GM06990 (cell line): ENCODE data around the gene NXPH1.

Experiments used
- DNase-seq: peaks from one replicate; pipeline ENCODE4 v3.0.0-alpha.2; 2011; ENCODE audit not compliant: insufficient read length; ENCODE audit errors: extremely low read depth
- H3K27me3 ChIP-seq: replicated peaks from 2 replicates; pipeline ENCODE4 v1.6.0; 2011; ENCODE audit warnings: low read length; ENCODE audit not compliant: control insufficient read depth, insufficient read depth
- H3K36me3 ChIP-seq: 2 replicates; pipeline ENCODE4 v1.5.1; 2011; ENCODE audit warnings: low read length; ENCODE audit not compliant: control insufficient read depth, insufficient read depth
- H3K4me3 ChIP-seq: replicated peaks from 2 replicates; pipeline ENCODE4 v1.5.1; 2011; ENCODE audit warnings: low read depth, mild to moderate bottlenecking, control low read depth, low read length
- CTCF ChIP-seq: IDR thresholded peaks from 2 replicates; pipeline ENCODE4 v1.5.1; 2011; ENCODE audit warnings: low read length, control low read depth, mild to moderate bottlenecking, inconsistent platforms; ENCODE audit not compliant: insufficient read depth, poor library complexity, severe bottlenecking

NXPH1 gene

GRCh38 chr7:8592167-8592566 is 158.8 kb downstream of the NXPH1 start:
- H3K4me3 ChIP-seq, result no peak overlapping the region
- TF ChIP-seq CTCF, result no peak
- no peak for DNase-seq
- H3K36me3 ChIP-seq, result no peaks in the 10 kb centered on the region
- no peaks in the 10 kb centered on the region for H3K27me3 ChIP-seq

- Histone ChIP-seq H3K36me3 (no peaks in the 10 kb centered on the region), H3K27me3 (no peaks in the 10 kb centered on the region), H3K4me3 (no peak overlapping the region)
- DNase-seq, result no peak
- TF ChIP-seq CTCF, result no peak
Observed at GRCh38 chr7:8594115-8594514, 160.7 kb downstream of the NXPH1 start.

GRCh38 chr7:8597565-8597964 is 164.2 kb downstream of the NXPH1 start:
- no peak overlapping the region for H3K4me3 ChIP-seq
- TF ChIP-seq CTCF, result no peak
- H3K36me3 ChIP-seq, result no peaks in the 10 kb centered on the region
- DNase-seq, result no peak
- no peaks in the 10 kb centered on the region for H3K27me3 ChIP-seq

DNA sequence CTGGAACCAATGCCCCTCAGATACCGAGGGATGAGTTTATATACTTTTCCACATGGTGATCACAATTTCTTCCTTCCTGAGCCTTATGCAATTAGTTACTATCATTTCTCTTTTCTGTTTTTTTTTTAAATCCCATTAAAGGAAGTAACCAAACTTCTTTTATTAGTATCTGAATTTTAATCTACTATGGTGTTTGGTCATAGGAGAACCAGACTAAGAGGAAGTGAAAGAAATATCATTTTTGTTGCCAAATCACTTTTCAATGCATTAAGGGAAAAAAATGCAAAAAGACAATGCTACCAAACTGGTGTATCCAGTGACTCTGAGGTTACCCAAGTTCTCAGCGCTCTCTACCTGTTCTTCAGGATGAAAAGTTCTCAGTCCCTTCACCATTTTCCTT is 167.7 kb downstream of the NXPH1 start:
- H3K27me3 ChIP-seq, result no peaks in the 10 kb centered on the region
- DNase-seq, result no peak
- no peak overlapping the region for H3K4me3 ChIP-seq
- no peak for TF ChIP-seq CTCF
- no peaks in the 10 kb centered on the region for H3K36me3 ChIP-seq

DNA sequence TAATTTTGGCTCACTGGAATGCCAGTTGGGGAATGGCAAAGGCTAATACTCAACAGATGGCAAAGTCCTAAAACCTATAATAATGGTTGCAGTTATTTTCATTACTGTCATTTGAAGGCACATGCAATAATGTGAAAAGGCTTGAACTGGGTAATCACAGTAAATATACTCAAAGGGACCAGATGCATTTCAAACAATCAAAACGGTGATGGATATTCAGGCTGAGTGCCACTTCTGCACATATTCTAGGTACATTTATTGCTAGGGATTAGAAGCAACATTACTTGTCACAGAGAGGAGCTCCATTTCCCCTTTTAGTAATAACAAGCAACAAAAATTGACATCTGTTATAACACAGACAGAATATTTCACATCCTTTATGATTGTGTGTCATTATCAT is 171.8 kb downstream of the NXPH1 start:
- DNase-seq, result no peak
- no peak for TF ChIP-seq CTCF
- H3K27me3 ChIP-seq, result no peaks in the 10 kb centered on the region
- H3K36me3 ChIP-seq, result no peaks in the 10 kb centered on the region
- H3K4me3 ChIP-seq, result no peak overlapping the region

GRCh38 chr7:8612584-8612983 is 179.2 kb downstream of the NXPH1 start:
- Histone ChIP-seq H3K27me3 (no peaks in the 10 kb centered on the region), H3K4me3 (no peak overlapping the region), H3K36me3 (no peaks in the 10 kb centered on the region)
- no peak for TF ChIP-seq CTCF
- no peak for DNase-seq
